GM06990 (cell line): ENCODE measurements around the gene ASIC2.
"Not testable (repeated sequence)": the region's sequence is repeated elsewhere in the genome, so short reads cannot be mapped to it uniquely, and the experiment has no call there.

Experiments used
- DNase-seq: peaks from one replicate; pipeline ENCODE4 v3.0.0-alpha.2; 2011; ENCODE audit not compliant: insufficient read length; ENCODE audit errors: extremely low read depth
- H3K27me3 ChIP-seq: replicated peaks from 2 replicates; pipeline ENCODE4 v1.6.0; 2011; ENCODE audit warnings: low read length; ENCODE audit not compliant: control insufficient read depth, insufficient read depth
- H3K36me3 ChIP-seq: 2 replicates; pipeline ENCODE4 v1.5.1; 2011; ENCODE audit warnings: low read length; ENCODE audit not compliant: control insufficient read depth, insufficient read depth
- H3K4me3 ChIP-seq: replicated peaks from 2 replicates; pipeline ENCODE4 v1.5.1; 2011; ENCODE audit warnings: low read depth, mild to moderate bottlenecking, control low read depth, low read length
- CTCF ChIP-seq: IDR thresholded peaks from 2 replicates; pipeline ENCODE4 v1.5.1; 2011; ENCODE audit warnings: low read length, control low read depth, mild to moderate bottlenecking, inconsistent platforms; ENCODE audit not compliant: insufficient read depth, poor library complexity, severe bottlenecking

Gene ASIC2

GRCh38 chr17:32970281-32970680 lies 322.8 kb downstream of the ASIC2 start:
- no peak overlapping the region for H3K4me3 ChIP-seq
- no peaks in the 10 kb centered on the region for H3K27me3 ChIP-seq
- no peaks in the 10 kb centered on the region for H3K36me3 ChIP-seq
- peak; percentile 72 for DNase-seq
- no peak for TF ChIP-seq CTCF

GRCh38 chr17:32969231-32969630 lies 323.9 kb downstream of the ASIC2 start:
- H3K36me3 ChIP-seq, DNase-seq, H3K27me3 ChIP-seq, H3K4me3 ChIP-seq: not testable (repeated sequence)

GRCh38 chr17:32964541-32964940 lies 328.6 kb downstream of the ASIC2 start:
- DNase-seq: no peak
- TF ChIP-seq CTCF: no peak
- no peak overlapping the region for H3K4me3 ChIP-seq
- no peaks in the 10 kb centered on the region for H3K27me3 ChIP-seq
- no peaks in the 10 kb centered on the region for H3K36me3 ChIP-seq
